Osteocyte (in vitro differentiated cells): ENCODE measurements around the gene C1QL3. TPM values are rescaled to one million over a fixed set of nuclear protein-coding genes. Genes with fewer than 3 reads are reported as not detected.

Experiments
- DNase-seq: peaks from one replicate; pipeline ENCODE4 v3.0.0; 2021; ENCODE audit warnings: mixed read lengths; ENCODE audit not compliant: unreplicated experiment; ENCODE audit errors: extremely low spot score
- H3K27ac Mint-ChIP-seq: one replicate; pipeline ENCODE4 v1.8.0; 2021; ENCODE audit warnings: mild to moderate bottlenecking, mixed read lengths; ENCODE audit not compliant: unreplicated experiment
- H3K27me3 Mint-ChIP-seq: one replicate; pipeline ENCODE4 v1.8.0; 2021; ENCODE audit warnings: mixed read lengths; ENCODE audit not compliant: unreplicated experiment
- H3K36me3 Mint-ChIP-seq: one replicate; pipeline ENCODE4 v1.8.0; 2021; ENCODE audit warnings: mixed read lengths; ENCODE audit not compliant: unreplicated experiment
- H3K4me1 Mint-ChIP-seq: one replicate; pipeline ENCODE4 v1.8.0; 2021; ENCODE audit warnings: mixed read lengths; ENCODE audit not compliant: unreplicated experiment
- H3K4me3 Mint-ChIP-seq: one replicate; pipeline ENCODE4 v1.8.0; 2021; ENCODE audit warnings: mild to moderate bottlenecking, moderate library complexity, mixed read lengths; ENCODE audit not compliant: unreplicated experiment
- H3K9me3 Mint-ChIP-seq: one replicate; pipeline ENCODE4 v1.8.0; 2021; ENCODE audit warnings: mixed read lengths; ENCODE audit not compliant: unreplicated experiment
- long read RNA-seq: library from polyadenylated mRNA; unstranded; transcript quantifications from one replicate; pipeline ENCODE4 v2.0.0, GENCODE V29; 2021
- total RNA-seq: library from RNA; stranded (reverse); gene quantifications from 2 replicates; pipeline ENCODE4 v1.2.1, GENCODE V29; 2021
- TF ChIP-seq, protein P1 (sequence below): fragments of 200-600 bp; sonication (generic); IDR thresholded peaks from 2 replicates; pipeline ENCODE4 v1.5.0; 2021; ENCODE audit warnings: antibody characterized with exemption, mild to moderate bottlenecking, moderate library complexity

C1QL3 gene
- total RNA-seq = not detected in 2 replicates
- long read RNA-seq = 0 reads

DNA sequence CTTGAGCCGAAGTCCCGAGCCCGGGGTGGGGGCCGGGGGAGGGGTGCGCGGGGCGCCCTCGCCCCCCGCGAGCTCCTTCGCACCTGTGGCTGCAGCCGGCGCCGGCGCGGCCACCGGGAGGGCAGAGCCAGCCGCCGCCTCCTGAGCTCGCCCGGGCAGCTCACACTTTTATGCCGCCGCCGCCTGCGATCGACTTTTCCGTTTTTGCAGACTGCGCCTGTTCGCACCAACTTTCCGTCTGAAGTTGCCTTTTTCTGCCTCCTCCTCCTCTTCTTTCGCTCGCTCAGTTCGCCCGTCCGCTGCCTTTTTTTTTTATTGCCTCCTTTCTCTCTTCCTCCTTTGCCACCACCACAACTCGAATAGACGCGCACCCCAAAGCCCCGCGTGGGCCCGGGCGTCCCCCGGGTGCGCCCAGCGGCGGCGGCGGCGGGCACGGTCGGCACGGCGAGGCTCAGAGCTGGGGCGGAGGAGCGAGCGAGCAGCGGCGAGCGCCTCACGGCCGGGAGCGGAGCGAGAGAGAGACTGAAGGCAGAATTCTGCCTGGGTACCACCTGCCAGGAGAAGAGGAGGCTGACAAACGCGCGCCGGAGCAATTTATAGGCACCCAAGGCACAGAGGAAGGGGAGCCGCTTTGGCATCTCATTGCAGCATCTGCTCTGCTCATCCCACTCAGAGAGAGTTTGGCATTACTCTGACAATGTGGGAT, at the start of gene C1QL3:
Gene C1QL3, minus strand, starts transcription at position 569 of the 706 bp plus-strand sequence. CDS start 814 bp downstream, outside the sequence.
- peaks cover 82% of the 10 kb centered on the region for H3K27me3 Mint-ChIP-seq
- no peak for DNase-seq
- TF ChIP-seq, protein P1, sequence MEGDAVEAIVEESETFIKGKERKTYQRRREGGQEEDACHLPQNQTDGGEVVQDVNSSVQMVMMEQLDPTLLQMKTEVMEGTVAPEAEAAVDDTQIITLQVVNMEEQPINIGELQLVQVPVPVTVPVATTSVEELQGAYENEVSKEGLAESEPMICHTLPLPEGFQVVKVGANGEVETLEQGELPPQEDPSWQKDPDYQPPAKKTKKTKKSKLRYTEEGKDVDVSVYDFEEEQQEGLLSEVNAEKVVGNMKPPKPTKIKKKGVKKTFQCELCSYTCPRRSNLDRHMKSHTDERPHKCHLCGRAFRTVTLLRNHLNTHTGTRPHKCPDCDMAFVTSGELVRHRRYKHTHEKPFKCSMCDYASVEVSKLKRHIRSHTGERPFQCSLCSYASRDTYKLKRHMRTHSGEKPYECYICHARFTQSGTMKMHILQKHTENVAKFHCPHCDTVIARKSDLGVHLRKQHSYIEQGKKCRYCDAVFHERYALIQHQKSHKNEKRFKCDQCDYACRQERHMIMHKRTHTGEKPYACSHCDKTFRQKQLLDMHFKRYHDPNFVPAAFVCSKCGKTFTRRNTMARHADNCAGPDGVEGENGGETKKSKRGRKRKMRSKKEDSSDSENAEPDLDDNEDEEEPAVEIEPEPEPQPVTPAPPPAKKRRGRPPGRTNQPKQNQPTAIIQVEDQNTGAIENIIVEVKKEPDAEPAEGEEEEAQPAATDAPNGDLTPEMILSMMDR = no peak

DNA sequence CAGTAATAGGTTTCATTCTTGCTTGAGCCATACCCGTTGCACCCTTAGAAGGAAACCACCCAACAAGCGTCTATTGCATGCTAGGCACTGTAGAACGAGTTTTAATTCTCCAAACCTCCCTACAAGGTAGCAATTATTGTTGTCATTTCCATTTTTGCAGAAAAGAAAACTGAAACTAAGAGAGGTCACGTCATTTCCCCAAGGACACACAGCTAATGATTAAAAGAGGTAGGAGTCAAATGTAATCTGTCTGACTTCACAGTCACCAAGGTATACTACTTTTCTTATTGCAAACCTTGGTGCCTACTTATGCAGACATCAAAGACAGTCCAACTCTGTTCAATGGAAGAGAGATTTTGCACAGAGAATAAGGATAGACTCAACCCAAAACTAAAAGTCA, 49.1 kb upstream of the C1QL3 start:
- H3K4me1 Mint-ChIP-seq = peaks cover 5% of the 10 kb centered on the region
- H3K4me3 Mint-ChIP-seq = no peak overlapping the region
- no peaks in the 10 kb centered on the region for H3K36me3 Mint-ChIP-seq
- peaks cover 47% of the 10 kb centered on the region for H3K27me3 Mint-ChIP-seq
- no peak for DNase-seq
- no peak overlapping the region for H3K27ac Mint-ChIP-seq
- H3K9me3 Mint-ChIP-seq = no peaks in the 10 kb centered on the region
- TF ChIP-seq, protein P1 = no peak

More for the DNA sequence above, at the start of gene C1QL3:
- Mint-ChIP-seq H3K4me1 (peaks cover 14% of the 10 kb centered on the region), H3K9me3 (no peaks in the 10 kb centered on the region), H3K4me3 (peak within 1 kb of the TSS; percentile 75), H3K36me3 (no peaks in the 10 kb centered on the region), H3K27ac (no peak within 1 kb of the TSS)

DNA sequence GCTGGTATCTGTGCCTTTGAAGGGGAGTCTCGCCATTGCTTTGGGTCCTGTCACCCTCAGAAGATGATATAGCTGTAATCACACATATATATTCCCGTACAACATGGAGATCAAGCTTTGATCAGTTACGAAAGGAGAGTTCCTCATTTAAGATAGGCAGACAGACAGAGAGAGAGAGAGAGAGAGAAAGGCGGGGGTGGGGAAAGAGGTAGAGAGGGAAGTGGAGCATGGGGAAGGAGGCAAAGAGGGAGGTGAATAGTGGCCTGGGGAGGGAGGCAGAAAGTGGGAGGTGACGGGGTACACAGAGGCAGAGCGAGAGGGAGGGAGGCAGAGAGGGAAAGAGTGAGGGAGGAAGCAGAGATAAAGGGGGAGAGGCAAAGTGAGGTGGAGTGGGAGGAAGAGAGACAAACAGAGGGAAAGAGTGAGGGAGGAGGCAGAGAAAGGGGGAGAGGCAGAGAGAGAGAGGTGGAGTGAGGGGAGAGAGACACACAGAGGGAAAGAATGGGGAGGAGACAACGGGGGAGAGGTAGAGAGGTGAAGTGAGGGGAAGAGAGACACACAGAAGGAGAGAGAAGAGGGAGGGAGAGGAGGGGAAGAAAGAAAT, 44.6 kb upstream of the C1QL3 start:
- Mint-ChIP-seq H3K9me3 (no peaks in the 10 kb centered on the region), H3K27me3 (peaks cover 34% of the 10 kb centered on the region), H3K4me1 (peaks cover 5% of the 10 kb centered on the region), H3K4me3 (peak overlapping the region; percentile 39), H3K36me3 (no peaks in the 10 kb centered on the region), H3K27ac (no peak overlapping the region)
- TF ChIP-seq, protein P1 = no peak
- DNase-seq = no peak

DNA sequence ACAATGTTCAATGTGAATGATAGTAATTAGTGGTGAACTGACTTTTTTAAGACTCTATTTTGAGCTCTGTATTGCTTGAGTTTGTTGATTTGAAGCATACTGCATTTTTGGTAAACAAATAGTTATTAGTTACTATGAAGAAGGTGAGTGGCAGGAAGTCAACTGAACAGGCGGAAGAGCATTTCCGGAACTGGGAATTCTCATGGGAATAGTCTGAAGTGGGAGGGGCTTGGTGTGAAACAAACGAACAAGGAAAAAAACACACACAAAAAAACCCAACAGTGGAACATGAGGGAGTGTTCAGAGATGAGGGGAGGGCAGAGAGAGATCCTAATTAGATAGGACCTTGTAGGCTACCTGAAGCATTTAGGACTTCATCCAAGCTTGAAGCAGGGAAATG, 43.9 kb upstream of the C1QL3 start:
- no peak overlapping the region for H3K4me3 Mint-ChIP-seq
- H3K27ac Mint-ChIP-seq = no peak overlapping the region
- H3K4me1 Mint-ChIP-seq = peaks cover 5% of the 10 kb centered on the region
- no peaks in the 10 kb centered on the region for H3K9me3 Mint-ChIP-seq
- no peak for DNase-seq
- H3K36me3 Mint-ChIP-seq = no peaks in the 10 kb centered on the region
- TF ChIP-seq, protein P1 = no peak
- peaks cover 31% of the 10 kb centered on the region for H3K27me3 Mint-ChIP-seq

DNA sequence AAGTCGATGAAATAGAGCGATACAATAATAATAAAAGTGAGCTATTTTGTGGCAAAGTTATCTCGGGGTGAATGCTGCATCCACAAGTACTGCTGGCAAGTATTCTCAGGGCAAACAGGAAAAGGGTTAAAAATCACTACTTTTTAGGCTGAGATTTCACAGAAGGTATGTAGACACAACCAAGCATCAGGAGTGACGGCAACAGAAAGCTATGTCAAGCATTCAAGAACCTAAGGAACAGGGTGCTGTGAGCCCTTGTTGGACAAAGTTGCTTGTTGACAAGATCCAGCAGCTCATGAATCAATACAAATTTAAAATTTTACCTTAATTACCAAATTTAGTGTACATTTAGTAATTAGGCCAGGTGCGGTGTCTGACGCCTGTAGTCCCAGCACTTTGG, 41.2 kb upstream of the C1QL3 start:
- TF ChIP-seq, protein P1 = no peak
- Mint-ChIP-seq H3K9me3 (peaks cover 5% of the 10 kb centered on the region), H3K36me3 (no peaks in the 10 kb centered on the region), H3K27me3 (peaks cover 37% of the 10 kb centered on the region), H3K27ac (no peak overlapping the region), H3K4me1 (peaks cover 5% of the 10 kb centered on the region), H3K4me3 (no peak overlapping the region)
- no peak for DNase-seq
